KOPT-K1 (cell line): ENCODE data around the gene CCBE1.

Experiments
- H3K27ac ChIP-seq: fragments of 200-600 bp; sonication (generic); 2 replicates; pipeline ENCODE4 v1.5.1; 2016; ENCODE audit warnings: antibody characterized with exemption, mild to moderate bottlenecking, low read depth, low read length; ENCODE audit not compliant: poor library complexity, severe bottlenecking
- H3K36me3 ChIP-seq: fragments of 200-600 bp; sonication (generic); 2 replicates; pipeline ENCODE4 v1.5.1; 2017; ENCODE audit warnings: antibody characterized with exemption, mild to moderate bottlenecking, low read length, moderate library complexity; ENCODE audit not compliant: insufficient read depth
- H3K9me3 ChIP-seq: fragments of 200-600 bp; sonication (generic); 2 replicates; pipeline ENCODE4 v1.5.1; 2017; ENCODE audit warnings: antibody characterized with exemption, low read length, mild to moderate bottlenecking; ENCODE audit not compliant: insufficient read depth, poor library complexity, severe bottlenecking

Gene CCBE1

DNA sequence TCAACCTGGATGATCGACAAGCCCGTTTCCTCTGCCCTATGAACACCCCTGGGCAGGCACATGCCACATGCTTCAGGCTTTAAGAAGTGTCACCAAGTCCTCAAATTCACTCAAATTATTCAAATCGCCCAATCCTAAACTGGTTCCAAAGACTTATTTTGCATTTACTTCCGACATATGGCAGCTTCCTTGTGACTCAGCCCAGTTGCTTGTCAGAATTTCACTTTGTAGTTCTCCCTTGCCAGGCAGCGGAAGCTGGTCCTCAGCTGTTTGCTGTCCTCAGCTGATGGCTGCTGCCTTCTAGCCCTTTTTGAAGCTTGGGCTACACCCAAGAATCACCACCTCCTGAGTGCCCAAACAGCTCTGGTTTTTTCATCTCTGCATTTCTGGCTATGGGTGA lies 232.7 kb downstream of the CCBE1 start:
- H3K9me3 ChIP-seq, result no peaks in the 10 kb centered on the region
- H3K27ac ChIP-seq, result no peak overlapping the region
- no peaks in the 10 kb centered on the region for H3K36me3 ChIP-seq

GRCh38 chr18:59461171-59461570 lies 236.1 kb downstream of the CCBE1 start:
- Histone ChIP-seq H3K27ac (no peak overlapping the region), H3K9me3 (no peaks in the 10 kb centered on the region), H3K36me3 (no peaks in the 10 kb centered on the region)

- Histone ChIP-seq H3K9me3 (no peaks in the 10 kb centered on the region), H3K27ac (no peak overlapping the region), H3K36me3 (no peaks in the 10 kb centered on the region)
Observed at GRCh38 chr18:59460072-59460420, 237.2 kb downstream of the CCBE1 start.

GRCh38 chr18:59459369-59460071 lies 237.7 kb downstream of the CCBE1 start:
- Histone ChIP-seq H3K27ac (no peak overlapping the region), H3K36me3 (no peaks in the 10 kb centered on the region), H3K9me3 (no peaks in the 10 kb centered on the region)

- Histone ChIP-seq H3K27ac (no peak overlapping the region), H3K36me3 (no peaks in the 10 kb centered on the region), H3K9me3 (no peaks in the 10 kb centered on the region)
Observed at GRCh38 chr18:59458575-59458974, 238.6 kb downstream of the CCBE1 start.

DNA sequence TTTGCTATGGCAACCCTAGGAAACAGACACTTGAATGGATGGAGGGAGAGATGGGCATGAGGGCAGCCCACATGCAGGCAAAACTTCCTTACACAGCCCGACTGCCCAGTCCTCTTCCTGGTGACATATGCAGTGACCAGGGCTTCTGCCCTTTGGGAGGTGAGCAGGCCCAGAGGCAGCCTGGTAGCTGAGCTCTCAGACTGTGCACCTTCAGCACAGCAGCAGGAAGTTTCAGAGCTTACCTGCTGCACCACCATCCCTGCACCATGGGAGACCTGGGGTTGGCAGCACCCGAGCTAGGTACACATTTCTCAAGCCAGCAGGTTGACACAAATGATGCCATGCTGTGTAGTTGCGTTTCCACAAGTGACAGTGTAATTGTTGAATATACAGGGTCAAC lies 240.6 kb downstream of the CCBE1 start:
- no peaks in the 10 kb centered on the region for H3K9me3 ChIP-seq
- H3K36me3 ChIP-seq, result no peaks in the 10 kb centered on the region
- no peak overlapping the region for H3K27ac ChIP-seq

- Histone ChIP-seq H3K36me3 (no peaks in the 10 kb centered on the region), H3K9me3 (no peaks in the 10 kb centered on the region), H3K27ac (no peak overlapping the region)
Observed at GRCh38 chr18:59455728-59456276, 241.4 kb downstream of the CCBE1 start.

DNA sequence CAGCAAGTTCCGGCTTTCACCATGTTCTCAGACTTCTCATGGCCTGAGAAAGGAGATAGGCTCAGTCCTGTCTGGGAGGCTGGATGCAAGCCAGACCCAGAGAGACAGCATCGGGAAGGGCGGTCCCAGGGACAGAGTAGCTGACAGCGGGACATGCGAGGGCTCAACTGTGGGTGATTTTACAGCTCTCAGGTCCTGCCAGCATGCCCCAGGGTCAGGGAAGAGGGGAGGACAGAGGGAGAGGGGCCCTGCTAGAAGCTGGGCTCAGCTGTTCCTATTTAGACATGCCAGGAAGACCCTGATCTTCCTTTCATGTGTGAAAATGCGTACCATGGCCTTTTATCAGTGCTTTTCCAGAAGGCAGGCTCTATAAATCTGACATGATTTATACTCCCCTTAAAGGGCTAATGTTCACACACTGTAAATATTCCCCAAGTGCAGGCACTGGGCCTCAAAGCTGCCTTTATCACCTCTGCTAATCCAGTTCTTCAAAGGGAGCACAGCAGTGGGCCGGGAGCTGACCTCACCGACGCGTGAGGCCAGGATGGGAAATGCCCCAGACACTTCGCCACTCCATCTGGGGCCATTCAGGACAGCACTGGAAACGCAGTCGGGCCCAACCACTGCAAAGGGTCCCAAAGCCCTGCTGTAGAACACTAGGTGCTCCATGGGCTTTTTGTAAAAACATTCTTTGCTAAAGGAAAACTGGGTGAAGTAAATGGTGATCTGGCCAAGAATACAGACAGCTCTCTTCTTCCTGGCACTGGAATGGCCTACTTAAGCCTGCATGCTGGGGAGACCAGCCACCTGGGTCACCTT lies 242.1 kb downstream of the CCBE1 start:
- H3K36me3 ChIP-seq, result no peaks in the 10 kb centered on the region
- H3K27ac ChIP-seq, result no peak overlapping the region
- no peaks in the 10 kb centered on the region for H3K9me3 ChIP-seq

- Histone ChIP-seq H3K9me3 (no peaks in the 10 kb centered on the region), H3K36me3 (no peaks in the 10 kb centered on the region), H3K27ac (no peak overlapping the region)
Observed at GRCh38 chr18:59453468-59453961, 243.7 kb downstream of the CCBE1 start.

GRCh38 chr18:59451963-59452362 lies 245.3 kb downstream of the CCBE1 start:
- Histone ChIP-seq H3K36me3 (no peaks in the 10 kb centered on the region), H3K27ac (no peak overlapping the region), H3K9me3 (no peaks in the 10 kb centered on the region)

- H3K9me3 ChIP-seq, result peaks cover 4% of the 10 kb centered on the region
- no peak overlapping the region for H3K27ac ChIP-seq
- no peaks in the 10 kb centered on the region for H3K36me3 ChIP-seq
Observed at GRCh38 chr18:59451073-59451472, 246.2 kb downstream of the CCBE1 start.

GRCh38 chr18:59448546-59448945 lies 248.7 kb downstream of the CCBE1 start:
- H3K36me3 ChIP-seq, result no peaks in the 10 kb centered on the region
- H3K9me3 ChIP-seq, result peaks cover 4% of the 10 kb centered on the region
- H3K27ac ChIP-seq, result no peak overlapping the region

DNA sequence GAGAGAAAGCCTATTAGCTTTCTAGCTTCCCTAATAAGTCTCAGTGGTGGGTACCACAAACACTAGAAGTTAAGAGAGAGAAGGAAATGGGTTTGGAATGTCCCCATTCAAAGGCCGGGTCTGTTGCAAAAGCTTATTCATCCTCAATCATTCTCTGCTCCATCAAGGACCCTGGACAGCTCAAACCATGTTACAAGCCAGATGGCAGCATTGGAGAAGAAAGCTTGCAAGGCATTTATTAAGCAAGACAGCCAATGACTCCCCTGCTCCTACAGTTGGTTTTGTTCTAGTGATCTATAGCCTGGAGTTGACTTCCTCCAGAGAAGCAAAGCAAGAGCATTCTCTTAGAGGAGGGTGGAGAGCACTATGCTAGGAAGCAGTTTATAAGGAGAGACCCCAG lies 251.2 kb downstream of the CCBE1 start:
- Histone ChIP-seq H3K36me3 (no peaks in the 10 kb centered on the region), H3K27ac (no peak overlapping the region), H3K9me3 (peaks cover 4% of the 10 kb centered on the region)

DNA sequence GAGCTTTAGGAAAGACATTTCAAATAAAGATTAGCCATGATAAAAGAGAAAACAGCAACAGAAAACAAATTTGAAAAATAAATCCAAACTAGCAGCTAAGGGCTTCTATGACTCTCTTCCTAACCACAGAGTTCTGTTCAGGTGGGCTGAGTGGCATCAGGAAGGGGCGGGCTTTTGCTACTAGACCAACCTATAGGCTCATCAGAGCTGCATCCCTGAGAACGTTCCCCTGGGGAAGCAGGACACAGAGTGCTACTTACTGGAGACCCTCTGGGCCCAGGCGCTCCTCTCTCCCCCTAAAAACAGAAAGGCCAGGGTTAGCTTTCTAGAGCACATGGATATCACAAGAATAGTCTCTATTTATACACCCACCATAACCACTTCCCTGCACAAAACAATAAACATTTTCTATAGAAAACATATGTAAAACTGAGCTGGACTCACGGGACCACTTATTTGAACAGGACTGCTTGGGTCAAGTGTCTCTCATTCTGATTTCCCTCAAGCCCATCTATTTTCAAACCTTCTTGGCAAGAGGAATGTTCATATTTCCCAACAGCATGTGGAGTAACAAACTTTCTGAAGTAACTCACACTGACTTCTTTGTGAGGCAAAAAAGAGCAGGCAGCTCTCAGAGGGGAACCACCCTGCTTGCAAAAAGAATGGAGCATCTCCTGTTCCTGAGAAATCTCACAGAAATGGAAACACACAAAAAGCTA lies 259.2 kb downstream of the CCBE1 start:
- Histone ChIP-seq H3K9me3 (no peaks in the 10 kb centered on the region), H3K27ac (no peak overlapping the region), H3K36me3 (no peaks in the 10 kb centered on the region)
